HepG2 (cell line): ENCODE results near the gene RCCD1. TPM values are rescaled to one million over a fixed set of nuclear protein-coding genes. Genes with fewer than 3 reads are reported as not detected.

ENCODE experiments used
- ATAC-seq: fragments of 200-7000 bp; cut with Tn5 transposase; 3 replicates; pipeline ENCODE4 v1.9.1; 2020; ENCODE audit warnings: mild to moderate bottlenecking, moderate library complexity
- BruUV-seq: library from RNA; stranded (reverse); fragments of 400-500 nt; replicated peaks from 2 replicates; lab custom pipeline; 2021; lab: Mats Ljungman, UMichigan
- CTCF ChIA-PET: fragments of 300-600 bp; formaldehyde crosslinking; extraction: SDS; loops from one replicate; lab custom pipeline; 2021; ENCODE audit warnings: low total read pairs, inconsistent platforms, low intra/inter-chr PET ratio; lab: Yijun Ruan, JAX
- POLR2A ChIA-PET: fragments of 350-600 bp; sonication (Branson Sonifier 250); formaldehyde crosslinking; loops from one replicate; lab custom pipeline; 2020; ENCODE audit warnings: antibody characterized with exemption, inconsistent platforms; lab: Yijun Ruan, JAX
- DNase-seq: peaks from one replicate; pipeline ENCODE4 v3.0.0-alpha.2; 2015; ENCODE audit warnings: low spot score
- FAIRE-seq: peaks from 3 replicates; lab custom pipeline; 2011; peaks lifted over from hg19 to GRCh38; lab: Jason Lieb, UNC
- H2AFZ ChIP-seq: one replicate; pipeline ENCODE4 v1.6.1; 2011; ENCODE audit warnings: low read length, inconsistent platforms
- H3K27ac ChIP-seq: fragments of 300-600 bp; 3 replicates; pipeline ENCODE4 v1.8.0; 2011; ENCODE audit warnings: mixed run types, mild to moderate bottlenecking, mixed read lengths, low read length, inconsistent platforms; ENCODE audit not compliant: insufficient read depth; ENCODE audit errors: extremely low read length
- H3K27me3 ChIP-seq, 2 experiments: fragments of 200-600 bp in 1 of 2; 2 replicates in 1 of 2; 3 replicates in 1 of 2; pipeline versions ENCODE4 v1.6.0 to v1.8.0; 2011; ENCODE audit warnings: low read length in 2 of 2, mild to moderate bottlenecking in 2 of 2, moderate library complexity in 2 of 2, inconsistent platforms in 1 of 2; ENCODE audit not compliant: insufficient read depth in 2 of 2, control insufficient read depth in 1 of 2
- H3K36me3 ChIP-seq, 2 experiments: fragments of 200-600 bp in 1 of 2; replicated peaks in 1 of 2; 2 replicates in 1 of 2; 3 replicates in 1 of 2; pipeline versions ENCODE4 v1.5.1 to v1.8.0; 2011; ENCODE audit warnings: low read length in 2 of 2, inconsistent platforms in 1 of 2; ENCODE audit not compliant: insufficient read depth in 2 of 2, control insufficient read depth in 1 of 2
- H3K4me1 ChIP-seq: 2 replicates; pipeline ENCODE4 v1.5.1; 2012; ENCODE audit warnings: low read length, inconsistent platforms; ENCODE audit not compliant: insufficient read depth
- H3K4me2 ChIP-seq: 2 replicates; pipeline ENCODE4 v1.6.0; 2011; ENCODE audit warnings: low read depth, low read length, inconsistent platforms
- H3K4me3 ChIP-seq, 3 experiments: fragments of 200-600 bp in 1 of 3; sonication (generic), shearing (Covaris generic) in 1 of 3; replicated peaks in 1 of 3; 2 replicates each; pipeline ENCODE4 v1.5.1; 2011 to 2016; ENCODE audit warnings: low read length in 3 of 3, inconsistent platforms in 2 of 3, low read depth in 2 of 3, mild to moderate bottlenecking in 2 of 3, control low read depth in 1 of 3, mixed read lengths in 1 of 3; ENCODE audit not compliant: insufficient read depth in 1 of 3
- H3K79me2 ChIP-seq: one replicate; pipeline ENCODE4 v1.6.1; 2011; ENCODE audit warnings: low read length, inconsistent platforms; ENCODE audit not compliant: insufficient read depth
- H3K9ac ChIP-seq: 2 replicates; pipeline ENCODE4 v1.6.0; 2011; ENCODE audit warnings: mild to moderate bottlenecking, low read depth, low read length, inconsistent platforms; ENCODE audit not compliant: insufficient read depth
- H3K9me3 ChIP-seq: 2 replicates; pipeline ENCODE4 v1.5.1; 2012; ENCODE audit warnings: mild to moderate bottlenecking, low read length
- H4K20me1 ChIP-seq: 2 replicates; pipeline ENCODE4 v1.6.0; 2011; ENCODE audit warnings: inconsistent platforms, mild to moderate bottlenecking, low read length, moderate library complexity; ENCODE audit not compliant: insufficient read depth
- AGO2 ChIP-seq: fragments of 200-400 bp; formaldehyde crosslinking; optimal IDR thresholded peaks from 2 replicates; pipeline ENCODE3; 2017; ENCODE audit warnings: mild to moderate bottlenecking, low read depth, low read length, moderate library complexity
- FOXA1 ChIP-seq, 2 experiments: fragments of 450-650 bp in 1 of 2; sonication (generic) in 1 of 2; formaldehyde crosslinking in 1 of 2; IDR thresholded peaks; 2 replicates each; pipeline versions ENCODE4 v1.4.0 to v1.6.1; 2016 to 2020; ENCODE audit warnings: missing genetic modification reagents in 1 of 2
- HOXA7 ChIP-seq: sonication (generic); formaldehyde crosslinking; IDR thresholded peaks from 2 replicates; pipeline ENCODE4 v1.8.1; 2022; ENCODE audit warnings: mild to moderate bottlenecking, missing genetic modification reagents, moderate library complexity
- JUND ChIP-seq: sonication (generic); formaldehyde crosslinking; IDR thresholded peaks from 2 replicates; pipeline ENCODE4 v1.8.0; 2022; ENCODE audit warnings: mild to moderate bottlenecking, missing genetic modification reagents
- KDM3A ChIP-seq: IDR thresholded peaks from 2 replicates; pipeline ENCODE4 v1.6.1; 2018; ENCODE audit warnings: low read depth, missing compliant biosample characterization
- MLLT10 ChIP-seq: sonication (generic); formaldehyde crosslinking; IDR thresholded peaks from 2 replicates; pipeline ENCODE4 v1.4.0; 2020; ENCODE audit warnings: missing genetic modification reagents
- NFE2L1 ChIP-seq: sonication (generic); formaldehyde crosslinking; IDR thresholded peaks from 2 replicates; pipeline ENCODE4 v1.4.0; 2020; ENCODE audit warnings: missing genetic modification reagents, mild to moderate bottlenecking, borderline replicate concordance
- NFRKB ChIP-seq: fragments of 450-650 bp; IDR thresholded peaks from 2 replicates; pipeline ENCODE4 v1.6.1; 2017
- RFX1 ChIP-seq: fragments of 450-650 bp; IDR thresholded peaks from 2 replicates; pipeline ENCODE4 v1.6.1; 2017
- YEATS2 ChIP-seq: sonication (generic); formaldehyde crosslinking; IDR thresholded peaks from 2 replicates; pipeline ENCODE4 v1.4.0; 2020; ENCODE audit warnings: missing genetic modification reagents, borderline replicate concordance
- ZBTB3 ChIP-seq: sonication (generic); formaldehyde crosslinking; IDR thresholded peaks from 2 replicates; pipeline ENCODE4 v1.4.0; 2020; ENCODE audit warnings: low read depth, mild to moderate bottlenecking, moderate library complexity, missing genetic modification reagents, borderline replicate concordance
- ZFP41 ChIP-seq: sonication (generic); formaldehyde crosslinking; IDR thresholded peaks from 2 replicates; pipeline ENCODE4 v1.4.0; 2020; ENCODE audit warnings: mild to moderate bottlenecking, missing genetic modification reagents, borderline replicate concordance
- ZNF17 ChIP-seq: sonication (generic); formaldehyde crosslinking; IDR thresholded peaks from 2 replicates; pipeline ENCODE4 v1.5.0; 2020; ENCODE audit warnings: mild to moderate bottlenecking, missing genetic modification reagents
- ZNF317 ChIP-seq: sonication (generic); formaldehyde crosslinking; IDR thresholded peaks from 2 replicates; pipeline ENCODE4 v1.5.0; 2020; ENCODE audit warnings: mild to moderate bottlenecking, missing genetic modification reagents
- ZNF354B ChIP-seq: sonication (generic); formaldehyde crosslinking; IDR thresholded peaks from 2 replicates; pipeline ENCODE4 v1.8.0; 2022; ENCODE audit warnings: mild to moderate bottlenecking, missing genetic modification reagents
- ZNF563 ChIP-seq: sonication (generic); formaldehyde crosslinking; IDR thresholded peaks from 2 replicates; pipeline ENCODE4 v1.8.0; 2022; ENCODE audit warnings: mild to moderate bottlenecking, moderate library complexity, missing genetic modification reagents
- ZNF75D ChIP-seq: sonication (generic); formaldehyde crosslinking; IDR thresholded peaks from 2 replicates; pipeline ENCODE4 v1.8.1; 2023; ENCODE audit warnings: missing genetic modification reagents, mild to moderate bottlenecking, borderline replicate concordance
- WGBS: methylation state at CpG from one replicate; pipeline ENCODE4 v1.1.6; 2017; ENCODE audit warnings: low lambda C conversion rate; 5-methylcytosine and 5-hydroxymethylcytosine counted together
- in situ Hi-C: cut with HindIII; loops from 2 replicates; pipeline ENCODE4 v1.10.0; 2017; ENCODE audit warnings: low pct_unique_long_range_greater_than_20kb; ENCODE audit not compliant: extremely low pct_ligation_motif_present
- intact Hi-C: fragments of 100-400 bp; cut with micrococcal nuclease; formaldehyde crosslinking; loops from one replicate; pipeline ENCODE4 v1.10.0; 2022; ENCODE audit not compliant: unreplicated experiment
- polyA plus RNA-seq, 8 experiments: library from polyadenylated mRNA; depleted of rRNA in 3 of 8; stranded (reverse) in 7 of 8; unstranded in 1 of 8; fragments of >200 nt; fragmentation: Illumina TruSeq in 4 of 8; extraction: Trizol in 4 of 8; gene quantifications; 2 replicates each; pipeline versions ENCODE4 v1.2.1 to v1.2.3, GENCODE V29; 2011 to 2016; ENCODE audit warnings: low read depth in 4 of 8, missing spikeins in 1 of 8, mixed read lengths in 1 of 8; ENCODE audit not compliant: insufficient read depth in 1 of 8
- total RNA-seq, 5 experiments: library from RNA; depleted of rRNA; stranded (reverse); fragments of >200 nt; fragmentation: Illumina TruSeq; extraction: Trizol; gene quantifications; 2 replicates each; pipeline ENCODE4 v1.2.3, GENCODE V29; 2016; ENCODE audit warnings: low read depth in 1 of 5
- TF ChIP-seq, protein P1 (sequence below): sonication (generic); formaldehyde crosslinking; IDR thresholded peaks from 2 replicates; pipeline ENCODE4 v1.4.0; 2020; ENCODE audit warnings: low read depth, mild to moderate bottlenecking, missing genetic modification reagents
- TF ChIP-seq, protein P2 (sequence below): sonication (generic); formaldehyde crosslinking; IDR thresholded peaks from 2 replicates; pipeline ENCODE4 v1.8.0; 2022; ENCODE audit warnings: mild to moderate bottlenecking, missing genetic modification reagents
- TF ChIP-seq, protein P3 (sequence below): sonication (generic); formaldehyde crosslinking; IDR thresholded peaks from 2 replicates; pipeline ENCODE4 v1.5.0; 2020; ENCODE audit warnings: missing genetic modification reagents

RCCD1 gene
- total and polyA plus RNA-seq, 2 of the 13 experiments (the other 11 are each of a cell fraction or from before 2014, with no cell fraction given): 14.1 to 15.1 TPM

DNA sequence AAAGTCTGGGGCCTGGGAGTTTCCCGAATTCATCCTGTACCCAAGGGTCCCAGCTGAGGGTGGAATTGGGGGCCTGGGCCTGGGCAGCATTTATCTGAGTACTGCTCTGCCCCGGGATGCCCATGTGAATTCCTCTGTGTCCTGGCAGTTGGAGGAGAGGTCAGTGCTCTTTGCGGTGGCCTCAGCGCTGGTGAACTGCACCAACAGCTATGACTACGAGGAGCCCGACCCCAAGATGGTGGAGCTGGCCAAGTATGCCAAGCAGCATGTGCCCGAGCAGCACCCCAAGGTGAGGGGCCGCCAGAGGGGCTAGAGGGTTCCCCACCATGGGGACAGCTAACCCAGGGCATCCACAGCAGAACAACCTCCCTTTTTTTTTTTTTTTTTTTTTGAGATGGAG is 6.2 kb upstream of the RCCD1 start:
- intact Hi-C loops: no loop called here
- DNase-seq (no peak), FAIRE-seq (no peak), ATAC-seq (no peak)
- Histone ChIP-seq H3K4me3 (no peak overlapping the region), H3K9me3 (no peaks in the 10 kb centered on the region), H3K9ac (no peak overlapping the region), H3K36me3 (peaks cover 24 to 70% of the 10 kb centered on the region in 2 experiments; a peak in 4 of 5 replicates), H2AFZ (no peak overlapping the region), H3K27ac (no peak overlapping the region), H3K79me2 (no peaks in the 10 kb centered on the region), H3K4me2 (no peak overlapping the region), H4K20me1 (no peaks in the 10 kb centered on the region), H3K4me1 (no peaks in the 10 kb centered on the region), H3K27me3 (no peaks in the 10 kb centered on the region)
- no TSS peak for BruUV-seq
- ChIA-PET CTCF (no interaction called here), POLR2A (no interaction called here)
- in situ Hi-C loops: loop anchor here (25.0 kb wide), 1 partner anchor 314 kb away; no protein-coding TSS in a partner anchor
- TF ChIP-seq MLLT10 (CRISPR knock-in tag) (no peak), NFE2L1 (CRISPR knock-in tag) (no peak), JUND (CRISPR knock-in tag) (no peak), ZNF563 (no peak), ZNF75D (no peak), RFX1 (no peak), ZNF17 (CRISPR knock-in tag) (no peak), YEATS2 (CRISPR knock-in tag) (no peak), ZFP41 (no peak), NFRKB (no peak), ZNF317 (CRISPR knock-in tag) (no peak), HOXA7 (CRISPR knock-in tag) (no peak), ZNF354B (CRISPR knock-in tag) (no peak), ZBTB3 (CRISPR knock-in tag) (no peak), KDM3A (CRISPR knock-in tag) (no peak), AGO2 (no peak), FOXA1 (IDR thresholded peaks at IDR 0.05) (no peak), FOXA1 (CRISPR knock-in tag; IDR thresholded peaks at IDR 0.05) (no peak)
- TF ChIP-seq, protein P1, sequence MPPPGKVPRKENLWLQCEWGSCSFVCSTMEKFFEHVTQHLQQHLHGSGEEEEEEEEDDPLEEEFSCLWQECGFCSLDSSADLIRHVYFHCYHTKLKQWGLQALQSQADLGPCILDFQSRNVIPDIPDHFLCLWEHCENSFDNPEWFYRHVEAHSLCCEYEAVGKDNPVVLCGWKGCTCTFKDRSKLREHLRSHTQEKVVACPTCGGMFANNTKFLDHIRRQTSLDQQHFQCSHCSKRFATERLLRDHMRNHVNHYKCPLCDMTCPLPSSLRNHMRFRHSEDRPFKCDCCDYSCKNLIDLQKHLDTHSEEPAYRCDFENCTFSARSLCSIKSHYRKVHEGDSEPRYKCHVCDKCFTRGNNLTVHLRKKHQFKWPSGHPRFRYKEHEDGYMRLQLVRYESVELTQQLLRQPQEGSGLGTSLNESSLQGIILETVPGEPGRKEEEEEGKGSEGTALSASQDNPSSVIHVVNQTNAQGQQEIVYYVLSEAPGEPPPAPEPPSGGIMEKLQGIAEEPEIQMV: no peak
- TF ChIP-seq, protein P2, sequence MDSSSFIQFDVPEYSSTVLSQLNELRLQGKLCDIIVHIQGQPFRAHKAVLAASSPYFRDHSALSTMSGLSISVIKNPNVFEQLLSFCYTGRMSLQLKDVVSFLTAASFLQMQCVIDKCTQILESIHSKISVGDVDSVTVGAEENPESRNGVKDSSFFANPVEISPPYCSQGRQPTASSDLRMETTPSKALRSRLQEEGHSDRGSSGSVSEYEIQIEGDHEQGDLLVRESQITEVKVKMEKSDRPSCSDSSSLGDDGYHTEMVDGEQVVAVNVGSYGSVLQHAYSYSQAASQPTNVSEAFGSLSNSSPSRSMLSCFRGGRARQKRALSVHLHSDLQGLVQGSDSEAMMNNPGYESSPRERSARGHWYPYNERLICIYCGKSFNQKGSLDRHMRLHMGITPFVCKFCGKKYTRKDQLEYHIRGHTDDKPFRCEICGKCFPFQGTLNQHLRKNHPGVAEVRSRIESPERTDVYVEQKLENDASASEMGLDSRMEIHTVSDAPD (CRISPR knock-in tag): no peak
- TF ChIP-seq, protein P3, sequence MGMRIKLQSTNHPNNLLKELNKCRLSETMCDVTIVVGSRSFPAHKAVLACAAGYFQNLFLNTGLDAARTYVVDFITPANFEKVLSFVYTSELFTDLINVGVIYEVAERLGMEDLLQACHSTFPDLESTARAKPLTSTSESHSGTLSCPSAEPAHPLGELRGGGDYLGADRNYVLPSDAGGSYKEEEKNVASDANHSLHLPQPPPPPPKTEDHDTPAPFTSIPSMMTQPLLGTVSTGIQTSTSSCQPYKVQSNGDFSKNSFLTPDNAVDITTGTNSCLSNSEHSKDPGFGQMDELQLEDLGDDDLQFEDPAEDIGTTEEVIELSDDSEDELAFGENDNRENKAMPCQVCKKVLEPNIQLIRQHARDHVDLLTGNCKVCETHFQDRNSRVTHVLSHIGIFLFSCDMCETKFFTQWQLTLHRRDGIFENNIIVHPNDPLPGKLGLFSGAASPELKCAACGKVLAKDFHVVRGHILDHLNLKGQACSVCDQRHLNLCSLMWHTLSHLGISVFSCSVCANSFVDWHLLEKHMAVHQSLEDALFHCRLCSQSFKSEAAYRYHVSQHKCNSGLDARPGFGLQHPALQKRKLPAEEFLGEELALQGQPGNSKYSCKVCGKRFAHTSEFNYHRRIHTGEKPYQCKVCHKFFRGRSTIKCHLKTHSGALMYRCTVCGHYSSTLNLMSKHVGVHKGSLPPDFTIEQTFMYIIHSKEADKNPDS (CRISPR knock-in tag): no peak
- WGBS: 94% methylated on average over 3 of the region's 8 CpGs
